ENCODE data around the gene ZNF862.

GRCh38 chr7:149822353-149822943 lies 15.7 kb upstream of the ZNF862 start:
- TF ChIP-seq CTCF (IDR thresholded peaks at IDR 0.05 in 4 of 5, conservative IDR thresholded peaks at IDR 0.05 in 1 of 5) (no peak), POLR2A (IDR thresholded peaks at IDR 0.05) (no peak)
